ENCODE measurements around the gene QPRT. TPM values are rescaled to one million over a fixed set of nuclear protein-coding genes. Genes with fewer than 3 reads are reported as not detected.
"Not testable (repeated sequence)": the region's sequence is repeated elsewhere in the genome, so short reads cannot be mapped to it uniquely, and the experiment has no call there.

The QPRT gene
- polyA plus RNA-seq, 1 of the 3 experiments (the other 2 are of a cell fraction) = 12.5 TPM

- H3K36me3 ChIP-seq (replicated peaks in 1 of 2; ENCODE audit: control insufficient read depth in 1 of 2, insufficient read depth in 2 of 2, low read length in 1 of 2); H3K27ac ChIP-seq (ENCODE audit: low read depth in 2 of 2, low read length in 1 of 2); H3K4me1 ChIP-seq (ENCODE audit: control insufficient read depth in 1 of 2, insufficient read depth in 2 of 2, low read depth in 1 of 2, low read length in 1 of 2); H3K4me2 ChIP-seq; H3K4me3 ChIP-seq (ENCODE audit: low read depth in 2 of 2, low read length in 1 of 2); H3K27me3 ChIP-seq (ENCODE audit: insufficient read depth); H3K9ac ChIP-seq; H3K9me2 ChIP-seq; DNase-seq; H3F3A ChIP-seq (replicated peaks; ENCODE audit: insufficient read depth); H3K79me2 ChIP-seq (ENCODE audit: insufficient read depth); H4K20me1 ChIP-seq (ENCODE audit: insufficient read depth); H3K9me3 ChIP-seq: not testable (repeated sequence)
- CTCF ChIA-PET = interaction anchor here (0.7 to 3.8 kb wide), 7 partner anchors 8 to 79 kb away, joined by 3 to 22 read pairs (median 4); no protein-coding TSS in a partner anchor
- TF ChIP-seq RAD21 (IDR thresholded peaks at IDR 0.05; ENCODE audit: low read length) (peak; percentile 70), SMC3 (IDR thresholded peaks at IDR 0.05; ENCODE audit: low read depth, low read length) (peak; percentile 62), CTCF (IDR thresholded peaks at IDR 0.05) (peak; percentile 52), RFX5 (IDR thresholded peaks at IDR 0.05; ENCODE audit: low read length) (peak; percentile 86)
- H2AFZ ChIP-seq (ENCODE audit: low read depth) = 0 out of 2 replicates have a peak overlapping the region, but pooled peaks have one; percentile 35
- 50% methylated on average over 23 of the region's 24 CpGs for WGBS (ENCODE audit: low lambda C conversion rate)
- POLR2A ChIA-PET = interaction anchor here (0.6 kb wide), 1 partner anchor 300 kb away, joined by 3 read pairs; no protein-coding TSS in a partner anchor
Observed at GRCh38 chr16:29721167-29721879, 42.3 kb downstream of the QPRT start.

- Histone ChIP-seq H3K4me2 (no peak overlapping the region), H3K4me1 (ENCODE audit: control insufficient read depth in 1 of 2, insufficient read depth in 2 of 2, low read depth in 1 of 2, low read length in 1 of 2) (no peaks in the 10 kb centered on the region; a peak in 1 of 4 replicates), H3F3A (replicated peaks; ENCODE audit: insufficient read depth) (no peaks in the 10 kb centered on the region), H4K20me1 (ENCODE audit: insufficient read depth) (no peaks in the 10 kb centered on the region), H3K79me2 (ENCODE audit: insufficient read depth) (no peaks in the 10 kb centered on the region), H3K4me3 (ENCODE audit: low read depth in 2 of 2, low read length in 1 of 2) (no peak overlapping the region), H3K9me2 (no peaks in the 10 kb centered on the region), H2AFZ (ENCODE audit: low read depth) (no peak overlapping the region), H3K9me3 (no peaks in the 10 kb centered on the region), H3K27me3 (ENCODE audit: insufficient read depth) (no peaks in the 10 kb centered on the region; the same call in 1 of the 2 replicates), H3K27ac (ENCODE audit: low read depth in 2 of 2, low read length in 1 of 2) (no peak overlapping the region), H3K36me3 (replicated peaks in 1 of 2; ENCODE audit: control insufficient read depth in 1 of 2, insufficient read depth in 2 of 2, low read length in 1 of 2) (no peaks in the 10 kb centered on the region), H3K9ac (no peak overlapping the region)
- no peak for DNase-seq
- no peak for TF ChIP-seq POLR2AphosphoS5 (IDR thresholded peaks at IDR 0.05; ENCODE audit: low read depth, low read length)
- TF ChIP-seq MEF2A (IDR thresholded peaks at IDR 0.05; ENCODE audit: borderline replicate concordance, low read depth) = no peak
- no peak for TF ChIP-seq EZH2phosphoT487 (IDR thresholded peaks at IDR 0.05; ENCODE audit: borderline replicate concordance, low read depth)
- no peak for TF ChIP-seq MAX (IDR thresholded peaks at IDR 0.05; ENCODE audit: low read depth)
- no peak for TF ChIP-seq JUND (IDR thresholded peaks at IDR 0.05)
- no peak for TF ChIP-seq TCF12 (IDR thresholded peaks at IDR 0.05)
- WGBS (ENCODE audit: low lambda C conversion rate) = 69% methylated on average over 6 of the region's 9 CpGs
- POLR2A ChIA-PET = no interaction called here
- CTCF ChIA-PET = interaction anchor here (1.6 to 6.0 kb wide), 2 partner anchors 26 to 305 kb away, joined by 5 to 33 read pairs; no protein-coding TSS in a partner anchor
Observed at GRCh38 chr16:29726845-29727377, 47.9 kb downstream of the QPRT start.

Measured in SK-N-SH (cell line).